ENCODE data around the gene CCNE1. TPM values are rescaled to one million over a fixed set of nuclear protein-coding genes. Genes with fewer than 3 reads are reported as not detected.

CCNE1 gene
- total RNA-seq, 1 donor from 2014 or later = 7.6 TPM

GRCh38 chr19:29858000-29858596, 46.3 kb downstream of the CCNE1 start:
- no peaks in the 10 kb centered on the region for H3K36me3 Mint-ChIP-seq (ENCODE audit: low read depth)
- H3K4me1 Mint-ChIP-seq (ENCODE audit: low read depth) = no peaks in the 10 kb centered on the region
- peaks cover 21% of the 10 kb centered on the region for H3K27me3 Mint-ChIP-seq (ENCODE audit: low read depth)
- TF ChIP-seq CTCF (IDR thresholded peaks at IDR 0.05) = peak; percentile 73
- H3K4me3 Mint-ChIP-seq (ENCODE audit: unreplicated experiment) = no peak overlapping the region
- DNase-seq (ENCODE audit: low spot score) = peak; percentile 70
- H3K9me3 Mint-ChIP-seq (ENCODE audit: low read depth) = no peaks in the 10 kb centered on the region
- no peak overlapping the region for H3K27ac Mint-ChIP-seq (ENCODE audit: unreplicated experiment)

GRCh38 chr19:29858621-29859020, 46.8 kb downstream of the CCNE1 start:
- Mint-ChIP-seq H3K4me1 (ENCODE audit: low read depth) (no peaks in the 10 kb centered on the region), H3K27ac (ENCODE audit: unreplicated experiment) (no peak overlapping the region), H3K4me3 (ENCODE audit: unreplicated experiment) (no peak overlapping the region), H3K9me3 (ENCODE audit: low read depth) (no peaks in the 10 kb centered on the region), H3K36me3 (ENCODE audit: low read depth) (no peaks in the 10 kb centered on the region), H3K27me3 (ENCODE audit: low read depth) (peaks cover 19% of the 10 kb centered on the region)
- no peak for TF ChIP-seq CTCF (IDR thresholded peaks at IDR 0.05)
- peak; percentile 76 for DNase-seq (ENCODE audit: low spot score)

- Mint-ChIP-seq H3K27me3 (ENCODE audit: low read depth) (peaks cover 25% of the 10 kb centered on the region), H3K4me3 (ENCODE audit: unreplicated experiment) (no peak overlapping the region), H3K9me3 (ENCODE audit: low read depth) (no peaks in the 10 kb centered on the region), H3K36me3 (ENCODE audit: low read depth) (no peaks in the 10 kb centered on the region), H3K27ac (ENCODE audit: unreplicated experiment) (no peak overlapping the region), H3K4me1 (ENCODE audit: low read depth) (no peaks in the 10 kb centered on the region)
- TF ChIP-seq CTCF (IDR thresholded peaks at IDR 0.05) = no peak
- no peak for DNase-seq (ENCODE audit: low spot score)
Measured at GRCh38 chr19:29860492-29860891, 48.7 kb downstream of the CCNE1 start.

- Mint-ChIP-seq H3K27ac (ENCODE audit: unreplicated experiment) (no peak overlapping the region), H3K4me1 (ENCODE audit: low read depth) (no peaks in the 10 kb centered on the region), H3K9me3 (ENCODE audit: low read depth) (peaks cover 4% of the 10 kb centered on the region), H3K27me3 (ENCODE audit: low read depth) (peaks cover 32% of the 10 kb centered on the region), H3K36me3 (ENCODE audit: low read depth) (no peaks in the 10 kb centered on the region), H3K4me3 (ENCODE audit: unreplicated experiment) (no peak overlapping the region)
- TF ChIP-seq CTCF (IDR thresholded peaks at IDR 0.05) = no peak
- DNase-seq (ENCODE audit: low spot score) = no peak
Measured at GRCh38 chr19:29861574-29861973, 49.8 kb downstream of the CCNE1 start.

GRCh38 chr19:29866011-29866410, 54.2 kb downstream of the CCNE1 start:
- Mint-ChIP-seq H3K4me3 (ENCODE audit: unreplicated experiment) (no peak overlapping the region), H3K36me3 (ENCODE audit: low read depth) (peaks cover 2% of the 10 kb centered on the region), H3K27me3 (ENCODE audit: low read depth) (peaks cover 30% of the 10 kb centered on the region), H3K27ac (ENCODE audit: unreplicated experiment) (no peak overlapping the region), H3K9me3 (ENCODE audit: low read depth) (peaks cover 15% of the 10 kb centered on the region), H3K4me1 (ENCODE audit: low read depth) (no peaks in the 10 kb centered on the region)
- DNase-seq (ENCODE audit: low spot score) = peak; percentile 22
- TF ChIP-seq CTCF (IDR thresholded peaks at IDR 0.05) = no peak
